HepG2 (cell line): ENCODE data around the gene EEFSEC.

Experiments used
- AHDC1 ChIP-seq: sonication (generic); formaldehyde crosslinking; IDR thresholded peaks from 2 replicates; pipeline ENCODE4 v1.5.1; 2020; ENCODE audit warnings: mild to moderate bottlenecking, missing genetic modification reagents, borderline replicate concordance
- ARNT ChIP-seq: fragments of 450-650 bp; IDR thresholded peaks from 2 replicates; pipeline ENCODE4 v1.6.1; 2017
- CTCF ChIP-seq: sonication (generic); formaldehyde crosslinking; IDR thresholded peaks from 2 replicates; pipeline ENCODE4 v1.5.0; 2020; ENCODE audit warnings: mild to moderate bottlenecking, missing genetic modification reagents, moderate library complexity
- EZH2 ChIP-seq: conservative IDR thresholded peaks from 2 replicates; pipeline ENCODE4 v1.6.1; 2012; ENCODE audit warnings: mild to moderate bottlenecking, low read depth, low read length, moderate library complexity
- KDM1A ChIP-seq: IDR thresholded peaks from 2 replicates; pipeline ENCODE4 v1.6.1; 2016; ENCODE audit warnings: missing compliant biosample characterization
- LCORL ChIP-seq, 2 experiments: fragments of 450-650 bp in 1 of 2; sonication (generic) in 1 of 2; formaldehyde crosslinking in 1 of 2; IDR thresholded peaks; 2 replicates each; pipeline versions ENCODE4 v1.5.0 to v1.6.1; 2017 to 2020; ENCODE audit warnings: antibody characterized with exemption in 1 of 2, missing genetic modification reagents in 1 of 2
- POLR2A ChIP-seq, 2 experiments: IDR thresholded peaks; 2 replicates each; pipeline ENCODE4 v1.6.1; 2011; ENCODE audit warnings: low read depth in 2 of 2, low read length in 2 of 2, mild to moderate bottlenecking in 1 of 2, moderate library complexity in 1 of 2; ENCODE audit not compliant: insufficient read depth in 1 of 2
- POLR2AphosphoS5 ChIP-seq: IDR thresholded peaks from 2 replicates; pipeline ENCODE4 v1.6.1; 2012; ENCODE audit warnings: low read depth, low read length
- SAP130 ChIP-seq: IDR thresholded peaks from 2 replicates; pipeline ENCODE4 v1.6.1; 2016; ENCODE audit warnings: low read depth
- TAF1 ChIP-seq: sonication (generic); formaldehyde crosslinking; IDR thresholded peaks from 2 replicates; pipeline ENCODE4 v1.4.0; 2020; ENCODE audit warnings: missing genetic modification reagents
- ZBTB1 ChIP-seq: sonication (generic); formaldehyde crosslinking; IDR thresholded peaks from 2 replicates; pipeline ENCODE4 v1.4.0; 2020; ENCODE audit warnings: missing genetic modification reagents, borderline replicate concordance
- ZBTB43 ChIP-seq: sonication (generic); formaldehyde crosslinking; conservative IDR thresholded peaks from 2 replicates; pipeline ENCODE4 v1.4.0; 2020; ENCODE audit warnings: missing genetic modification reagents
- ZNF501 ChIP-seq: sonication (generic); formaldehyde crosslinking; IDR thresholded peaks from 2 replicates; pipeline ENCODE4 v1.5.1; 2020; ENCODE audit warnings: mild to moderate bottlenecking, moderate library complexity, missing genetic modification reagents
- ZZZ3 ChIP-seq: sonication (generic); formaldehyde crosslinking; IDR thresholded peaks from 2 replicates; pipeline ENCODE4 v1.4.0; 2020; ENCODE audit warnings: missing genetic modification reagents, mild to moderate bottlenecking, borderline replicate concordance

GRCh38 chr3:128364808-128365360, 211.6 kb downstream of the EEFSEC start:
- TF ChIP-seq ZNF501 (CRISPR knock-in tag) (no peak), AHDC1 (CRISPR knock-in tag) (no peak), POLR2A (IDR thresholded peaks at IDR 0.05; ENCODE audit: insufficient read depth in 1 of 2, low read depth in 2 of 2, low read length in 2 of 2) (no peak), SAP130 (no peak), KDM1A (no peak), CTCF (CRISPR knock-in tag) (no peak), EZH2 (no peak), ZBTB1 (CRISPR knock-in tag) (no peak), POLR2AphosphoS5 (no peak), ZZZ3 (no peak), TAF1 (no peak), ARNT (no peak), ZBTB43 (CRISPR knock-in tag) (no peak), LCORL (IDR thresholded peaks at IDR 0.05) (no peak), LCORL (CRISPR knock-in tag; IDR thresholded peaks at IDR 0.05) (no peak)
